Neural progenitor cell (in vitro differentiated cells): ENCODE results near the gene CALB2. TPM values are rescaled to one million over a fixed set of nuclear protein-coding genes. Genes with fewer than 3 reads are reported as not detected.
A peak's percentile ranks its signal among the peaks of the same experiment; 100 is the strongest.

Experiments used
- DNase-seq: peaks from one replicate; pipeline ENCODE4 v3.0.0-alpha.2; 2016; ENCODE audit warnings: low spot score
- H2AFZ ChIP-seq: fragments of 200-600 bp; sonication (generic); replicated peaks from 2 replicates; pipeline ENCODE4 v1.6.1; 2016; ENCODE audit warnings: antibody characterized with exemption
- H3F3A ChIP-seq: fragments of 200-600 bp; sonication (generic); 2 replicates; pipeline ENCODE4 v1.6.1; 2016; ENCODE audit warnings: antibody characterized with exemption, low read depth
- H3K27ac ChIP-seq: fragments of 200-600 bp; sonication (generic); 2 replicates; pipeline ENCODE4 v1.5.1; 2016; ENCODE audit warnings: mild to moderate bottlenecking
- H3K27me3 ChIP-seq: fragments of 200-600 bp; sonication (generic); 2 replicates; pipeline ENCODE4 v1.6.1; 2016; ENCODE audit warnings: mild to moderate bottlenecking, moderate library complexity
- H3K36me3 ChIP-seq: fragments of 200-600 bp; sonication (generic); 2 replicates; pipeline ENCODE4 v1.5.1; 2016
- H3K4me1 ChIP-seq: fragments of 200-600 bp; sonication (generic); 2 replicates; pipeline ENCODE4 v1.6.1; 2016; ENCODE audit warnings: mixed run types
- H3K4me2 ChIP-seq: fragments of 200-600 bp; sonication (generic); 2 replicates; pipeline ENCODE4 v1.6.1; 2016
- H3K4me3 ChIP-seq: fragments of 200-600 bp; sonication (generic); 2 replicates; pipeline ENCODE4 v1.5.1; 2016
- H3K79me2 ChIP-seq: fragments of 200-600 bp; sonication (generic); 2 replicates; pipeline ENCODE4 v1.6.1; 2016; ENCODE audit warnings: low read depth
- H3K9ac ChIP-seq: fragments of 200-600 bp; sonication (generic); 2 replicates; pipeline ENCODE4 v1.6.1; 2016
- H3K9me3 ChIP-seq: fragments of 200-600 bp; sonication (generic); 2 replicates; pipeline ENCODE4 v1.5.1; 2016; ENCODE audit warnings: low read depth
- H4K20me1 ChIP-seq: fragments of 200-600 bp; sonication (generic); 2 replicates; pipeline ENCODE4 v1.6.1; 2016; ENCODE audit warnings: low read depth
- H3K27ac Mint-ChIP-seq: 3 replicates; pipeline ENCODE4 v1.8.0; 2021; ENCODE audit warnings: mixed read lengths
- H3K27me3 Mint-ChIP-seq: 2 replicates; pipeline ENCODE4 v1.8.0; 2022; ENCODE audit warnings: low read depth, mild to moderate bottlenecking, inconsistent platforms, moderate library complexity, mixed read lengths; ENCODE audit not compliant: insufficient read depth
- H3K36me3 Mint-ChIP-seq: 3 replicates; pipeline ENCODE4 v1.8.0; 2021; ENCODE audit warnings: mixed read lengths
- H3K4me1 Mint-ChIP-seq: 3 replicates; pipeline ENCODE4 v1.8.0; 2021; ENCODE audit warnings: mixed read lengths
- H3K4me3 Mint-ChIP-seq: 3 replicates; pipeline ENCODE4 v1.8.0; 2021; ENCODE audit warnings: mild to moderate bottlenecking, moderate library complexity, mixed read lengths
- H3K9me3 Mint-ChIP-seq: 3 replicates; pipeline ENCODE4 v1.8.0; 2020; ENCODE audit warnings: mixed read lengths
- EZH2 ChIP-seq: fragments of 200-600 bp; sonication (generic); IDR thresholded peaks from 2 replicates; pipeline ENCODE4 v1.6.1; 2017; ENCODE audit warnings: antibody characterized with exemption, mild to moderate bottlenecking, moderate library complexity
- EZH2phosphoT487 ChIP-seq: fragments of 200-600 bp; sonication (generic); IDR thresholded peaks from 2 replicates; pipeline ENCODE4 v1.6.1; 2017; ENCODE audit warnings: antibody characterized with exemption
- total RNA-seq: library from RNA; depleted of rRNA; stranded (reverse); fragments of >200 nt; gene quantifications from 2 replicates; pipeline ENCODE4 v1.2.3, GENCODE V29; 2015; ENCODE audit warnings: low replicate concordance
- TF ChIP-seq, protein P1 (sequence below): fragments of 200-600 bp; sonication (generic); IDR thresholded peaks from 2 replicates; pipeline ENCODE4 v1.5.1; 2017; ENCODE audit warnings: antibody characterized with exemption, mild to moderate bottlenecking

The CALB2 gene
- total RNA-seq, 1 donor from 2014 or later: not detected

DNA sequence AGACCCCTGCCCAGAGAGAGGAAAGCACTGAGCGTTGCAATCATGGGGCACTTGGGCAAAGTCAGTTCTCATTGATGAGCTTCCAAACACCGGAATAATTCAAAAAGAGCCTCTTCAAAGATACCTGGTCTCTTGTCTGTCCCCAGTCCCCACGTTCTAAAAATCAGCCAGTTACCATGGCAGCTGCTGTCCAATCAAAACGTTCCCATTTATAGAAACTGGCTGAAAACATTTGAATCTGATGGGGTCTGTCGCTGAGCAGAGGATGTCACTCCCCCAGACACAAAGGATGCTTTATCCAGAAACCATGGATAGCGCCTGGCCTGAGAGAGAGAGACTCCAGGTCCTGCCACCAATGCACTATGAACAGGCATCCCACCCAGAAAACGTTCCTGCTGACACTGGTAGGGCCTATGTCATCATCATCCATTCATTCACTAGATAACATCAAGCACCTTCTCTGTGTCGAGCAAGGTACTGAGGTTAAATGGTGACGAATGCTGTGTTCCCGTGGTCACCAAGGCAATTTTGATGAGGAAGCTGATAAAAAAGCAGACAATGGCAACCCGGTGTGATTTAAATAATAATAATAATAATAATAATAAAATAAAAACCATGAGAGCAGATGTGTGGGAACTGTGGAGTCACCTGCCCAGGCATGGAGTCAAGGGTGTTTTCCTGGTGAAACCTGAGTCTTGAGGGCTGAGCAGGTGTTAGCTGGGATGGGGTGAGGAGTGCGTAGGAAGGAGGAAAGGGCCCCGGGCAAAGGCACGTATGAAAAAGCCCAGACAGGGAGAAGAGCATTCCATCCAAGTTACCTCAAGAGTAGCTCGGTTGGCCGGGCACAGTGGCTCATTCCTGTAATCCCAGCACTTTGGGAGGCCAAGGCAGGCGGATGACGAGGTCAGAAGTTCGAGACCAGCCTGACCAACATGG lies 19.0 kb upstream of the CALB2 start:
- Histone ChIP-seq H3K79me2 (no peaks in the 10 kb centered on the region), H3K4me1 (peaks cover 1% of the 10 kb centered on the region), H2AFZ (no peak overlapping the region), H3K9me3 (no peaks in the 10 kb centered on the region), H3K36me3 (no peaks in the 10 kb centered on the region), H3K27me3 (no peaks in the 10 kb centered on the region), H3K9ac (no peak overlapping the region), H3K4me2 (no peak overlapping the region), H3K4me3 (no peak overlapping the region), H3K27ac (no peak overlapping the region), H4K20me1 (no peaks in the 10 kb centered on the region), H3F3A (no peaks in the 10 kb centered on the region)
- Mint-ChIP-seq H3K36me3 (no peaks in the 10 kb centered on the region), H3K27ac (no peak overlapping the region), H3K4me3 (no peak overlapping the region), H3K4me1 (no peaks in the 10 kb centered on the region), H3K27me3 (peaks cover 7% of the 10 kb centered on the region), H3K9me3 (no peaks in the 10 kb centered on the region)
- DNase-seq: no peak
- TF ChIP-seq, protein P1, sequence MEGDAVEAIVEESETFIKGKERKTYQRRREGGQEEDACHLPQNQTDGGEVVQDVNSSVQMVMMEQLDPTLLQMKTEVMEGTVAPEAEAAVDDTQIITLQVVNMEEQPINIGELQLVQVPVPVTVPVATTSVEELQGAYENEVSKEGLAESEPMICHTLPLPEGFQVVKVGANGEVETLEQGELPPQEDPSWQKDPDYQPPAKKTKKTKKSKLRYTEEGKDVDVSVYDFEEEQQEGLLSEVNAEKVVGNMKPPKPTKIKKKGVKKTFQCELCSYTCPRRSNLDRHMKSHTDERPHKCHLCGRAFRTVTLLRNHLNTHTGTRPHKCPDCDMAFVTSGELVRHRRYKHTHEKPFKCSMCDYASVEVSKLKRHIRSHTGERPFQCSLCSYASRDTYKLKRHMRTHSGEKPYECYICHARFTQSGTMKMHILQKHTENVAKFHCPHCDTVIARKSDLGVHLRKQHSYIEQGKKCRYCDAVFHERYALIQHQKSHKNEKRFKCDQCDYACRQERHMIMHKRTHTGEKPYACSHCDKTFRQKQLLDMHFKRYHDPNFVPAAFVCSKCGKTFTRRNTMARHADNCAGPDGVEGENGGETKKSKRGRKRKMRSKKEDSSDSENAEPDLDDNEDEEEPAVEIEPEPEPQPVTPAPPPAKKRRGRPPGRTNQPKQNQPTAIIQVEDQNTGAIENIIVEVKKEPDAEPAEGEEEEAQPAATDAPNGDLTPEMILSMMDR: no peak
- TF ChIP-seq EZH2 (no peak), EZH2phosphoT487 (no peak)

DNA sequence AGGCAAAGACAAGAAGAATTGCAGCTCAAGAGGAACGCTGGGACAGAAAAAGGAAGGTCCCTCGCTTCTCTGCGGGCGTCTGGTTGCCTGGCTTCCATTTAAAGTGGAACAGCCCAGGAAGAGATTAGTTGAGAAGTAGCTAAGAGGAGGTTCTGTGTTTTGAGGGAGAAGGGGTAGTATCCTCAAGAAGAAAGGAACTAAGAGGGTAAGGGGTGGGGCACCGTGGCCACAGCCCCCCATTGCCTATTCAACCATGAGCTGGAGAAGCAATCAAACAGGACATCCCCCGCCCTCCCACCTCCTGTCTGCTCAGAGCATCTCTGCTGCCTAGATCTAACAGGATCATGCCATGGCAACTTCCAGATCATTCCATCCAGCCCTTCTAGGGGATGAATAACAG lies 18.1 kb upstream of the CALB2 start:
- Mint-ChIP-seq H3K27ac (no peak overlapping the region), H3K27me3 (peaks cover 5% of the 10 kb centered on the region), H3K4me3 (peak overlapping the region; percentile 8), H3K9me3 (no peaks in the 10 kb centered on the region), H3K4me1 (peaks cover 6% of the 10 kb centered on the region), H3K36me3 (no peaks in the 10 kb centered on the region)
- H3K27me3 ChIP-seq: no peaks in the 10 kb centered on the region
- TF ChIP-seq EZH2 (no peak), EZH2phosphoT487 (no peak)
- TF ChIP-seq, protein P1: no peak
- H3K27ac ChIP-seq: no peak overlapping the region
- no peaks in the 10 kb centered on the region for H3K79me2 ChIP-seq
- no peaks in the 10 kb centered on the region for H3F3A ChIP-seq
- H3K9ac ChIP-seq: no peak overlapping the region
- H2AFZ ChIP-seq: no peak overlapping the region
- no peak overlapping the region for H3K4me3 ChIP-seq
- H3K36me3 ChIP-seq: no peaks in the 10 kb centered on the region
- no peak overlapping the region for H3K4me2 ChIP-seq
- no peaks in the 10 kb centered on the region for H4K20me1 ChIP-seq
- DNase-seq: no peak
- H3K4me1 ChIP-seq: peaks cover 8% of the 10 kb centered on the region
- H3K9me3 ChIP-seq: no peaks in the 10 kb centered on the region

DNA sequence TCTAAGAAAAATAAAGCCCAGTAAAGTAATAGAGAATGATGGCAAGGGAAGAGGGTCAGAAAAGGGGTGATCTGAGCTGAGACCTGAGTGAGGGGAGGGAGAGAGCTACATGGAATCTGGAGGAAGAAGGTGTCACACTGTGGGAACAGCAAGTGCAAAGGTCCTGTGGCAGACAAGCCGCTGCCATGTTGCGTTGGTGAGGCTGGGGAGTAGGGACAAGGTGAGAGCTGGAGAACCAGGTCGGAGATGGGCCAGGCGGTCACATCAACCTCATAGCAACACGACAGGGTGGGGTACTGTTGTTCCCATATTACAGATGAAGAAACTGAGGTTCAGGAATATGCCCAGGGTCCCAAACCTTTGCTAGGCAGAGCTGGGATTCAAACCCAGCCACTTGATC lies 16.6 kb upstream of the CALB2 start:
- no peaks in the 10 kb centered on the region for H3K9me3 Mint-ChIP-seq
- no peaks in the 10 kb centered on the region for H3K36me3 ChIP-seq
- H3K4me1 Mint-ChIP-seq: peaks cover 6% of the 10 kb centered on the region
- no peak overlapping the region for H2AFZ ChIP-seq
- no peaks in the 10 kb centered on the region for H3K36me3 Mint-ChIP-seq
- peaks cover 8% of the 10 kb centered on the region for H3K4me1 ChIP-seq
- no peak overlapping the region for H3K27ac Mint-ChIP-seq
- H3K9me3 ChIP-seq: no peaks in the 10 kb centered on the region
- no peak overlapping the region for H3K4me2 ChIP-seq
- H3K4me3 ChIP-seq: no peak overlapping the region
- no peaks in the 10 kb centered on the region for H4K20me1 ChIP-seq
- no peaks in the 10 kb centered on the region for H3F3A ChIP-seq
- H3K9ac ChIP-seq: no peak overlapping the region
- no peak overlapping the region for H3K27ac ChIP-seq
- H3K27me3 Mint-ChIP-seq: peaks cover 5% of the 10 kb centered on the region
- TF ChIP-seq EZH2 (no peak), EZH2phosphoT487 (no peak)
- TF ChIP-seq, protein P1: no peak
- no peak for DNase-seq
- H3K27me3 ChIP-seq: no peaks in the 10 kb centered on the region
- H3K4me3 Mint-ChIP-seq: no peak overlapping the region
- no peaks in the 10 kb centered on the region for H3K79me2 ChIP-seq
